HG02798 (cell line): ENCODE results near the gene SEC14L5.
A peak's percentile ranks its signal among the peaks of the same experiment; 100 is the strongest.

ENCODE experiments used
- ATAC-seq: cut with Tn5 transposase; IDR thresholded peaks from one replicate; pipeline ENCODE4 v1.9.1; 2021; ENCODE audit warnings: mild to moderate bottlenecking; ENCODE audit not compliant: unreplicated experiment, poor library complexity

SEC14L5 gene

DNA sequence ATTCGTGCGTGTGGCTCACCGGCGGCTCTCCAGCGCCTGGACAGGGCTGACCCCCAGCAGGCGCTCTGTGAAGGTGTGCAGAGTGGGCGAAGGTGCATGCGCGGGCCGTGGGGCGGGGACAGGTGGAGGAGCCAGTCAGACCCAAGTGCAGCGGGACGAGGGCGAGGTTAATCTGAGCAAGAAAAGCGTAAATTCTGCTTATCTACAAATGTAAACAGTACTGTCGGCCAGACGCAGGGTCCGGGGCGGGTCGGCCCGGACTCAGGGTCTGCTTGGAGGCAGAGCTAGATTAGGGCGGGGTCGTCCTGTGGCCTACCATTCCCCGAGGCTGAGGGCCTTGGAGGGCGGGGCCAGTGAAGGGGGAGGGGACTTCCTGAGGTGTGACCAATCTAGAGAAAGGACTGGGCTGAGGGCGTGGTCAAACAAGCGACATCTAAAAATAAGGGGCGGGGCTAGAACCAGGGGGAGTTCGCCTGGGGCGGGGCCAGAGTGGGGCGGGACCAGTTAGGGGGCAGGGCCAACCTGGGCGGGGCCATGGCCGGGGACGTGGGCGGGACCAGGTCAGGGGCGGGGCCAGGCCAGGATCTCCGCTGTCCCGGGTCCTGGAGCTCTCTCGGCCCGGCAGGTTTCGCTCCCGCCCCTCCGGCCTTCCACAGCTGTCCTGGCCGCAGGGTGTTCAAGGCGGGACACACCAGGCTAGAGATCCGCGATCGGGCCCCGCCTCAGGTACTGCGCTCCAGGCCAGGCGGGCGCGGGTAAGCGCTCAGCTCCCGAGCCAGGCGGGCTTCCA lies at the start of gene SEC14L5:
TSS of gene SEC14L5 (plus strand) at position 611 of the 790 bp plus-strand sequence. CDS start 994 bp downstream, outside the sequence.
- peak; percentile 59 for ATAC-seq

DNA sequence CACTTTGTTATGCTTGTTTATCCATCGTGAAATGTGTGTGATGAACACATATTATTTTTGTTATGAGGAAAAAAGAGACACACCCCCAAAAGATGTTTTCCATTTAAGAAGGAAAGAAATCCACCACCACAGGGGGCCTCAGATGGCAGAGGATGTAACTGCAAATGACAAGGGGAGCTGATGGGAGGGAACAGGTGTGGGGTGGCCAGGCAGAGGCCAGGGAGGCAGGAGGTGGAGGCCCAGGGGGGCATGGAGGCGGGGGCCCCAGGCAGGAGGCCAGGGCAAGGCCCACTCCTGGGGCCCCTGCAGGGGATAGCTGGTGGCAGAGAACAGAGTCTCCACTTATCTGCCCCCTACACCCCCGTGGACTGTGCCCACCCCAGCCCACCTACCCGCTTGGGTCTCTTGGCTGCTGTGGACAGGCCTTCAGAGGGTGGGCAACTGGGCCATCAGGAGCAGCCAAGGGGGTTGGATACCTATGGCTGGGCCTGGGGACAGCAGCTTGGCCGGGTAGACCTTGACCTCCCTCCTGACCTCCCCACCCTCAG lies 49.2 kb upstream of the SEC14L5 start:
- ATAC-seq: no peak

DNA sequence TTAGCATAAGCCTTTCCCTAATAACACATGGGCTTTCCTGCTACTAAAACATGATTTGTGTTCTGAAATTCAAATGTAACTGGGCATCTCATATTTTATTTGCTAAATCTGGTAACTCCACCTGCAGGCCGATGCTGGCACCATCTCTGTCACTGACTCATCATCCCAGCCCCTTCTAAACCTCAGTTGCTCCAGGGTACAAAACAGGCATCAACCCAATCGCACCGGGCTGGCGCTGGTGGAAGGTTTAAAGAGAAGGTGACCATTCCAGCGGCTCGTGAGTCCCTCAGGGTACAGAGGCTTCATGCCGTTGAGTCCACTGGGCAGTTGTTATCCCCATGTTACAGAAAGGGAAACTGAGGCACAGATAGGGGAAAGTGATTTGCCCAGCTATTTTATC lies 48.3 kb upstream of the SEC14L5 start:
- no peak for ATAC-seq

DNA sequence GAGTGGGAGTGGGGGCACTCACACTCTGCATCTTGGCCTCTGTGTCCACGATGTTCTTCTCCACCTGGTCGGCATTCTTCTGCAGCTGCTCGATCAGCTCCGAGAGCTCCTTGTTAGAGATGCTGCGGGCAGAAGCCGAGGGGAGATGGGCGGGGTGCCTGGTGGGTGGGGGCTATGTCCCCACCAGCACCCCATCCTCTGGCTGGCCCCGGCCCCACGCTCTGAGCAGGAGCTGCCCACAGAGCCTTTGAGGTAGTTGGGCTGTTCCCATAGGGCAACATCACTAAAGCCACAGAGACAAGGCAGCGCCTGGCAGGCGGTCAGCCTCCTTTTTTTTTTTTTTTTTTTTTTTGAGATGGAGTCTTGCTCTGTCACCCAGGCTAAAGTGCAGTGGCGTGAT lies 47.3 kb upstream of the SEC14L5 start:
- ATAC-seq: no peak

DNA sequence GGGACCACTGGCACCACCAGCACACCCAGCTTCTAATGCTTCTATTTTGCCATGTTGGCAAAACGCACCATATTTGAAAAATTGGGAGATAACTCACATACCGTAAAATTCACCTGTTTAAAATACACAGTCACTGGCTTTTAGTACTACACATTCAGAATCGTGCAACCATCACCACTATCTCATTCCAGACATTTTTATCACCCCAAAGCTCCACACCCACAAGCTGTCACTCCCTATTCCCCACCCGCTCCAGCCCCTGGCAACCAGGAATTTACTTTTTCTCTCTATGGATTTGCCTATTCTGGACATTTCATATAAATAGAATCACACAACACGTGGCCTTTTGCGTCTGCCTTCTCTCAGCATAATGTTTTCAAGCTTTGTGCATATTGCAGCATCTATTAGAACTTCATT lies 46.2 kb upstream of the SEC14L5 start:
- no peak for ATAC-seq

DNA sequence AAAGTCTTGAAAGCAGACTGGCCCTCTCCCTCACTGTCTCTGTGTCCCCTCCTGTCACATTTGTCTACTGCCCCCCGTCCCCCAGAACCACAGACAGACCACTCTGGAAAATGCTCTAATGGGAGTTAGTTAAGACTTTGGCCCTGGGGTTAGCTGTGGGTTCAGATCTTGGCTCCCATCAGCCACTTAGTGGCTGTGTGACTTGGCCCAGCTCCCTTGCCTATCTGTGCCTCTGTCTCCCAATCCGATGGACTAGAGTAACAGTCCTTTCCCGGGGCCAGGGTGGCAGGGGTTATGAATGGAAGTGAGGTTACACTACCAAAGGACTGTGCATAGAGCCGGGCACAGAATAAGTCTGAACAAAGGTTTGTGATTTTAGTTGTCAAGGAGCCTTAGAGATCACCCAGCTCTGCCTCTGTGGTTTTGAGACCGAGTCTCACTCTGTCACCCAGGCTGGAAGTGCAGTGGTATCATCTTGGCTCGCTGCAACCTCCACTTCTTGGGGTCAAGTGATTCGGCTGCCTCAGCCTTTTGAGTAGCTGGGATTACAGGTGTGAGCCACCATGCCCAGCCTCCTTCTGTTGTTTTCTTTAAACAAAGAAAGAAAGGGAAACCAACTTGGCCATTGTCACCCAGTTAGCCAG lies 44.9 kb upstream of the SEC14L5 start:
- ATAC-seq: no peak

DNA sequence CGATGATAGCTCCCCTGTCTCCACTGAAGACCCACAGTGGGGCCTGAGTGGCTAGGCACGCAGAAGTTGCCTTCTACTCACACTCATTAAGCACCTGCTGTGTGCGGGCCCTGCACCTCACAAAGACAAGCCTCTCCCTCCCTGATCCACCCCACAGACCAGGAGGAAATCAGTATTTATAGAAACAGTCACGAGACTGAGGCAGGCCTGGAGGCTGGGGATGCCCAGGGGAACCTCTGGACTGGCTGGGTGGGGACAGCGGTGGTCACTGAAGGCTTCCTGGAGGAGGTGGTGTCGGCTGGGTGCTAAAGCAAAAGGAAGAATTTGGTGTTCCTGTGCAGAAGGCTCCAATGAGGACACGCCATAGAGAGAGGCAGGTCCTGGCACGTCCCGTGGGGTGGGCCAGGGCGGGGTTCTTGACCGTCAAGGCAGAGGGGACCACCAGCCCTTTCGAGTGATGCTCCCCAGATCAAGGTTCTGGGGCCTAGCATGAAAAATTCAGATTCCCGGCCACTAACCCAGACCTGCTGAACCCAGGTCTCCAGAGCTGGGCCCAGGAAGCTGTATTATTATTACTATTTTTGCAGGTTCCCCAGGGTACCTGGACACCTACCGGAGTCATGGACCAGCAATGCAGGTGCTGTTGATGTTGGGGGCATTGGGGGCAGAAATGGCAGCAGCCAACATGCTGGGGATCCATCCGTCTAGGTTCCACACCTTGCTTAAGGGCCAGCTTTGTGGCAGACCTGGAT lies 44.2 kb upstream of the SEC14L5 start:
- no peak for ATAC-seq

DNA sequence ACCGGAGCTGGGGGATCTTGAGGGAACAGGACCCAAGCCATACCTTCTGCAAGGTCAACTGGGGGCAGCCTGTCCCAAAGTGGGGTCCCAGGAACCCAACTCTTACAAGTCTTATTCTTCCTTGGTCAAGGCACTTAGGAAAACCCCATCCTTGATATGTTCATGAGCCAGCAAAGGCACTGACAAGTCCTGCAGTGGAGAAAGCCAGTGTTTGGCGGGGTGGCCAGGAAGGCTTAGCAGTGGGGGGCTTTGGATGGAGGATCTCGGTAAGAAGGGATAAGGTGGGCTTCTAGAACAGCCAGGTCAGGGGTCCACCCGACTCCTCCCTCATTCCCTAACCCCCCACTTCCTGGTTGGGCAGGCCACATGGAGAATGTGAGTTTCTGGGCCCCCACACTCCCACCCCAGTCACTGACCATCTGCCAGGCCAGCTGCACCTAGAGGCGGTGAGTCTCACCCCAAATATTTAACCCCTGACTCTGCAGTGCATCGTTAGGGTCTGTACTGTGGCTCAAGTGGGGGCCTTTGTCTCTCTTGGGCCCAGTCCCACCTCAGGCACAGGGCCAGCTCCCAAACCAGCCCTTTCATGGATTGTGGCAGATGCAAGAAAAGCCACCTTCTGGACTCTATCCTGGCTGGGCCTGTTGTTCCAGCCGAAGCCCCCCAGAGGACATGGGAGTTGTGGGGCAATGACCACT lies 43.5 kb upstream of the SEC14L5 start:
- no peak for ATAC-seq

DNA sequence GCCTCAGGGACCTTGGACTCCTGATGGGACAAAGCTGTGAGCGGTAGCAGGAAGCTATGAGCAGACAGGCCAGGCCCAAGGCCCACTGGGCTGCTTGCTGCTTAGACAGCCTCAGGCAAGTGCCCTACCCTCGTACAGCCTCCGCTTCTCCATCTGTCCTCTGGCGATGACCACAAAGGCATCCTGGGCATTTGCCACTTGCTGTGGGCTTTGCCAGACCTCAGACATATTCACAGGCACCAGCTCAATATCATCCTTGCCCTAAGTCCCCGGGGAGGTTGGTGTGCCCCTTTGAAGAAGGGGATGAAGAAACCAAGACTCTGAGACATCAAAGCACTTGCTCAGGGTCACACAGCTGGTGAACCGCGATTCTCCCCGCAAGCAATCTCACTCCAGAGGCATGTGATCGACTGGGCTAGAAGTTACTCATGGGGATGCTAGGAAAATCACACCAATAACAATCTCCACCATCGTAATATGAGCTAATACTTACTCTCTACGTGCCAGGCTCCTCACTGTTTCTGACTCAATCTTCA lies 42.8 kb upstream of the SEC14L5 start:
- ATAC-seq: no peak

DNA sequence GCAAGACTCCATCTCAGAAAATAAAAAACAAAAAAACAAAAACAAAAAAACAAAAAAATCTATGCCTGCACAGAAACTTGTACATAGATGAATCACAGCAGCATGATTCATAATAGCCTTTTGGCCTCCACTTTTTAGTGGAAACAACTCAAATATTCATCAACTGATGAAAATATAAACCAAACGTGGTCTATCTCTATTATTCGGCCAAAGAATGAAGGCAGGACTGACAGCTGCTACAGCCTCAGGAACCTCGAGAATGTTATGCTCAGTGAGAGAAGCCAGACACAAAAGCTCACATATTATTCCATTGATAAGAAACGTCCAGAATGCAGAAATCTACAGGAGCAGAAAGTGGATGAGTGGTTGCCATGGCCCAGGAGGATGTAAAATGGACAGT lies 41.0 kb upstream of the SEC14L5 start:
- ATAC-seq: no peak

DNA sequence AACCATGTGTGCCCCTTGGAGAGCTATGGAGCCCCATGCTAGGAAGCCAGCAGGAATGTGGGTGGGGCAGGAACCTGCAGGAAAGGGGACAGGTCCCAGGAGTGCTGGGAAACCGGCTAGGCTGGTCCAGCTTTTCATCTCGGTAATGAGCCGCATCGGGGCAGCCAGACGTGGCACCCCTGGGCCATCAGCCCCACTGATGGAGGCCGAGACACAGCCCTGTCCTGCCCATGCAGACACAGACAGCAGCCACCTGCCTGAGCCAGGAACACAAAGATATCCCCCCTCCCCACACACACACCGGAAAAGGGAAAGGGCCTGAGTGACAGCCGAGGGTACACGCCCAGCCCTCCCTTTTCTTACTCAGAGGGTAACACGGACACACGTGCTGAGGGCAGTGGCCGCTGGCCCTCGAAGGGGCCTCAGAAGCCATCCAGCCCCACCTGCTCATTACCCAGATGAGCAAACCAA lies 39.3 kb upstream of the SEC14L5 start:
- no peak for ATAC-seq

DNA sequence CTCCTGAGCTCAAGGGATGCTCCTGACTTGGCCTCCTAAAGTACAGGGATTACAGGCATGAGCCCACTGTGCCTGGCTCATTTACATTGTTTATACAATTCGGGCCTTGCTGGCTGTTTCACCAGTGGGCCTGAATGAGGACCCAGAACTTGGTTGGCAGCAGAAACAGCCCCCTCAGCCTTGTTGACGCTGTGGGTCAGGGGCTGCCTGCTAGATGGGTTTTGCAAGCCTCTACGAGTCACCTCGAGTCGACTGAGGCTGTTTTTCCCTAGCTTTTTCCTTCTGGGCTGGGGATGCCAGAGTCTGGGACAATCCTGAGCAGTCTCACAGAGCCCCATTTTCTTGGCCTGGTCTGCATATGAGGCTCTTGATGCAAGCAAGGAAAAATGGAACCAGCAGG lies 37.3 kb upstream of the SEC14L5 start:
- no peak for ATAC-seq

DNA sequence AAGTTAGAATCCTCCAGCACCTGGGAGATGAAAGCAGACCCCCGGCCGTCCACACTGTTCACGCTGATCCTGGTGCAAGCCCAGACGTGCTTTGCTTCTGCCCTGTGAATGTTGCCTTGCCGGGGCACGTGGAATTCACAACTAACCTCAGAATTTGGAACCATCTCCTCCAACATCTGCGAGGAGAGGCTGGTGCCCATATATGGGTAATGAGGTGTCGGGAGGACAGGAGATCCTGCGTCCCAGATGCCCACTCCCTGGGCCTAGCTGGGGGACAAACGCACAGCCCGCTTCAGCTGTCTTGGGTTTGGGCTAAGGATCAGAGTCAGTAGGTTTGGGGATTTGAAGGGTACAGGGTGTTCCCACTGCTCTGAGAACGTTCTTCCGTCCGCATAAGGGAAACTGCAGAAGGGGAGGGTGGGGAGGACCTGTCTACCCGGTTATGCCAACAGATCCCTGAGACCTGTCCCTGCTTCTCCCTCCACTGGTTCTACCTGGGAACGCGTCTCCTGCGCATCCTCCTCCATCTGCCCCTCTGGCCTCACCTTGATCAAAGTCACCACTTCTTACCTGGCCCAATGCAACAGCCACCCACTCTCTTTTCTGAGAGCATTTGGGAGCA lies 35.3 kb upstream of the SEC14L5 start:
- no peak for ATAC-seq

DNA sequence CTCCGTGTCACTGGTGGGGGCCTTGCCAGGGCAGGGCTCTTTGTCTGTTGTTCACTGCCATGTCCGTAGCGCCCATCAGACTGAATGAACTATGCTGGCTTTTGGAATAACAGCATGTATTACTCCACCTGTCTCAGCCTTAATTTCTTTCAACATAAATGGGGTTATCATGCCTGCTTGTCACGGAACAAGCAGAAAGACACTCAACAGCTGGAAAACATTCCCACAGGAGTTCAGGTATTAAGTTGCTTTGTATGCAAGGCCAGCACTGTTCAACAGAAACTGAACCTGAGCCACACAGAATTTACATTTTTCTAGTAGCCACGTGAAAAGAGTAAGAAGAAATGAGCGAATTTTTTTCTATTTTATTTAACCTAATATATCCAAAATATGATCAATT lies 34.3 kb upstream of the SEC14L5 start:
- ATAC-seq: no peak

DNA sequence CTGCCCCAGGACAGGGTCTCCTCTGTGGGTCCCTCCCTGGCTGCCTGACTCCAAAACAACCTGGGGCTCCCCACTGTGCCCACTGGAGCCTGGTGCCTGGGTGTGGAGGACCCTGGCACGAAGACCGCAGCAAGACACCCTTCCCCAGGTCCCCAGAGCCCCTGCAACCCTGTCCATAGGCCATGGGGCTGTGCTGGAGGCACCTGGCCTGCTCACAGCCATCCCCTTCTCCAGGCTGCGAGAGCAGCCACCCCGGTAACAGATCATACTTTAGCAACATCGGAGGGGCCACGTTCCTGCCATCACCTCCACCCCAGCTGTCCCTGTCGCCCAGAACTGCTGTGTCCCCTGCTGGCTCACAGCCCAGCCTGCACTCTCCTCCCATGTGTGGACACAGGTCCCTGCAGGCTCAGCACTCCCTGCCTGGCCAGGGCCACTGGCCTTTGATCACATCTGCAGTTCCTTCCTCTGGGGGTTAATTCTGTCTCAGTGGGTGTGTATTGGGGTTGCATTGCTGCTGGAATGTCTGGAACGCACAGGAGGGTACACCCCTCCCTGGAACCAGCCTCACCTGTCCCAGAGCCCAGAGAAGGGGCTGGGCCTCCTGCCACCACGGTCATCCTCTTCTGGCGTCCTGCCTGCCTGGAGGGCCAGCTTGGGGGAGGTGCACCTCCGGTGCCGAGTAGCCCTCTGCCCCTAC lies 33.4 kb upstream of the SEC14L5 start:
- no peak for ATAC-seq

DNA sequence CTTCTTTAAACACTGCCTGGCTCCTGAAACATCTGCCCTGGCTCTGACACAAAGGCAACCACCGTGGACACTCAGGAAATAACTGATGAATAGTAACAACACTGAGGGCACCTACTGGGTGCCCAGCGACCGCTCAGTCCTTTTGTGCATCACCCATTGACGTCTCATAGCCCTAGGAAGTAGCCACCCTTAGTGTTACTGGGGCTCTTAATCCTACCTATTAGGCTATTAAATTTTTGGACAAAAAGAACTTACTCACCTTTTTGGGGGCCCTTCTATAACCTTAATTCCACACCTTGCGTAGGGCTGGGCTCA lies 32.9 kb upstream of the SEC14L5 start:
- no peak for ATAC-seq

DNA sequence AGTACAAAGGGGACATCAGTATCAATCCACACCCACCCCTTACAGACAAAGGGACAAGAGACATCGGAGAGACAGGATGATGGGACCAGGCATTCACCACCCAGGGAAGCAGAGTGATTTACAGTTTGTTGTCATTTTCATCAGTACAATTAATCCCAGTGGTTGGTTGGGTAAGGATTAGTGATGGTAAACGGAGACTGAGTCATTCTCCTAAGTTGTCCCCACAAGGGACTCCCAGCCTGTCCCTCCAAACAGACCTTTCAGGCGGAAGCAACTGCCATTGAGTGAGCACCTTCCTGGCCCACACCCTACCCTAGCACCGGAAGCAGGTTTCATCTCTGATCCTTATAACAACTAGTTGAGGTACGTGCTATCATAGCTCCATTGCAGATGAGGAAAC lies 32.3 kb upstream of the SEC14L5 start:
- ATAC-seq: no peak

DNA sequence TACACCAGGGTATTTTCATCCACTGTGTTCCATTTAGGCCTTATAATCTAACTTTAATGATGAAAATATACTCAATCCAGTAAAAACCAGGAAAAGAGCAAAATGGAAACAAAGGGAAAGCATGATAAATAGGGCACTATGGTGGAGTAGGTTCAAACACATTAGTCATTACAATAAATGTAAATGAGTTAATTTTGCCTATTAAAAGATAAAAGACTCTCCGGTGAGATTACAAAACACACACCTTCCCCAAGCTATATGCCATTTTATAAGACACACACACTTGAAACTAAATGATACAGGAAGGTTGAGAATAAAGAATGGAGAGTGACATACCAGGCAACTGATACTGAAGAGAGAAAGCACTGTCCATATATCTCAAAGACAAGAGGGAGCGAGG lies 31.2 kb upstream of the SEC14L5 start:
- ATAC-seq: no peak

DNA sequence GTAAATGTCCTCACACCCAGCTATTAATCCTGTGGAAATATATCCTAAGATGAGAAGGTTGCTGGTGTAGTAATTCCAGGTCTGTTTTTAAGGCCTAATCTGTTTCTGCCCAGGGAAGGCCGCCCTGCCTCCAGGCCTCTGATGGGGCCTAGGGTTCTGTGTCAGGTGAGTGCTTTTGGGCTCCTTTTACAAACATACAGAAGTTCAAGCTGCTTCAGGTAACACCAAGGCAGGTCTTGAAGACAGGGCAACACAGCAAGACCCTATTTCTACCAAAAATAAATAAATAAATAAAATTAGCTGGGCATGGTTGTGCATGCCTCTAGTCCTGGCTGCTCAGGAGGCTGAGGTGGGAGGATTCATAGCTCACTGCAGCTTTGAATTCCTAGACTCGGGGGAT lies 30.5 kb upstream of the SEC14L5 start:
- no peak for ATAC-seq
